Lower leg skin (tissue), 4 donors: ENCODE results near the gene PLOD3. TPM values are rescaled to one million over a fixed set of nuclear protein-coding genes. Genes with fewer than 3 reads are reported as not detected.

Experiments
- DNase-seq, 2 donors: peaks; one replicate each; pipeline ENCODE4 v3.0.0-alpha.2; 2019; ENCODE audit warnings: low spot score in 2 of 2
- H3K4me3 ChIP-seq: fragments of 200-600 bp; sonication (generic); 2 replicates; pipeline ENCODE4 v1.5.1; 2017; ENCODE audit warnings: mild to moderate bottlenecking, low read depth; ENCODE audit not compliant: poor library complexity, severe bottlenecking
- POLR2A ChIP-seq, 2 donors: fragments of 450-650 bp; IDR thresholded peaks; one replicate each; pipeline ENCODE4 v1.6.1; 2016 to 2017; ENCODE audit warnings: antibody characterized with exemption in 2 of 2, mild to moderate bottlenecking in 1 of 2, moderate library complexity in 1 of 2
- WGBS, 2 donors: methylation state at CpG; one replicate each; pipeline ENCODE4 v1.1.5; 2018; 5-methylcytosine and 5-hydroxymethylcytosine counted together
- intact Hi-C: fragments of 100-400 bp; cut with DNase I; formaldehyde crosslinking; loops from one replicate; pipeline ENCODE4 v1.15.0; 2023; ENCODE audit warnings: low total_unique reads
- total RNA-seq, 4 donors: library from RNA; depleted of rRNA; stranded (reverse); fragments of >200 nt; gene quantifications; one replicate each; pipeline ENCODE4 v1.1.0, GENCODE V29; 2016
- TF ChIP-seq, protein P1 (sequence below), 3 donors: fragments of 450-650 bp; IDR thresholded peaks; one replicate each; pipeline ENCODE4 v1.5.1; 2016; ENCODE audit warnings: antibody characterized with exemption in 3 of 3, mild to moderate bottlenecking in 3 of 3, moderate library complexity in 2 of 3

Gene PLOD3
- total RNA-seq, 4 donors from 2014 or later = 16.4 to 31.9 (median 23.3) TPM

- TF ChIP-seq, protein P1, sequence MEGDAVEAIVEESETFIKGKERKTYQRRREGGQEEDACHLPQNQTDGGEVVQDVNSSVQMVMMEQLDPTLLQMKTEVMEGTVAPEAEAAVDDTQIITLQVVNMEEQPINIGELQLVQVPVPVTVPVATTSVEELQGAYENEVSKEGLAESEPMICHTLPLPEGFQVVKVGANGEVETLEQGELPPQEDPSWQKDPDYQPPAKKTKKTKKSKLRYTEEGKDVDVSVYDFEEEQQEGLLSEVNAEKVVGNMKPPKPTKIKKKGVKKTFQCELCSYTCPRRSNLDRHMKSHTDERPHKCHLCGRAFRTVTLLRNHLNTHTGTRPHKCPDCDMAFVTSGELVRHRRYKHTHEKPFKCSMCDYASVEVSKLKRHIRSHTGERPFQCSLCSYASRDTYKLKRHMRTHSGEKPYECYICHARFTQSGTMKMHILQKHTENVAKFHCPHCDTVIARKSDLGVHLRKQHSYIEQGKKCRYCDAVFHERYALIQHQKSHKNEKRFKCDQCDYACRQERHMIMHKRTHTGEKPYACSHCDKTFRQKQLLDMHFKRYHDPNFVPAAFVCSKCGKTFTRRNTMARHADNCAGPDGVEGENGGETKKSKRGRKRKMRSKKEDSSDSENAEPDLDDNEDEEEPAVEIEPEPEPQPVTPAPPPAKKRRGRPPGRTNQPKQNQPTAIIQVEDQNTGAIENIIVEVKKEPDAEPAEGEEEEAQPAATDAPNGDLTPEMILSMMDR (IDR thresholded peaks at IDR 0.05) = no peak
- TF ChIP-seq POLR2A (IDR thresholded peaks at IDR 0.05) = no peak
- intact Hi-C loops = no loop called here
- no peak overlapping the region for H3K4me3 ChIP-seq
- no peak for DNase-seq
- 75 to 76% methylated on average over 7 of the region's 7 CpGs for WGBS, 2 donors
Measured at GRCh38 chr7:101231644-101232043, 14.3 kb upstream of the PLOD3 start.

GRCh38 chr7:101226721-101227120 is 9.3 kb upstream of the PLOD3 start:
- no peak overlapping the region for H3K4me3 ChIP-seq
- no peak for DNase-seq
- WGBS, 2 donors = 74 to 86% methylated on average over 9 of the region's 9 CpGs
- TF ChIP-seq, protein P1 (IDR thresholded peaks at IDR 0.05) = no peak
- no peak for TF ChIP-seq POLR2A (IDR thresholded peaks at IDR 0.05)
- intact Hi-C loops = no loop called here

DNA sequence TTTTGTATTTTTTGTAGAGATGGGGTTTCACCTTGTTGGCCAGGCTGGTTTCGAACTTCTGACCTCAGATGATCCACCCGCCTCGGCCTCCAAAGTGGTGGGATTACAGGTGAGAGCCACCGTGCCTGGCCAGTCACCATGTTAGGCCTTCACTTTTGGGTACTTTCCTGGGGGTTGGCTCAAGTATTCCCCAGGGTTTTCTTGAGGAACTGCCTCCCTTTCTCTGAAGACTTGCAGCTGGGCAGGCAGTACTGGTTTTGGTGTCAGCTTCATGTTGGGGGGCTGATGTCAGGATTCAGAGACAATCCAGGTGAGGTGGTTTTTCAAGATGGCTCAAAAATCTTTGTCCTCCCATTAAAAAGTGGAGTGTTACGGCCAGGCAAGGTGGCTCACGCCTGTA is 8.3 kb upstream of the PLOD3 start:
- H3K4me3 ChIP-seq = no peak overlapping the region
- WGBS, 2 donors = 93 to 94% methylated on average over 6 of the region's 6 CpGs
- no peak for DNase-seq
- intact Hi-C loops = no loop called here
- TF ChIP-seq POLR2A (IDR thresholded peaks at IDR 0.05) = no peak
- TF ChIP-seq, protein P1 (IDR thresholded peaks at IDR 0.05) = no peak

GRCh38 chr7:101223528-101223927 is 6.1 kb upstream of the PLOD3 start:
- TF ChIP-seq, protein P1 (IDR thresholded peaks at IDR 0.05) = no peak
- no peak for TF ChIP-seq POLR2A (IDR thresholded peaks at IDR 0.05)
- WGBS, 2 donors = 92 to 95% methylated on average over 15 of the region's 15 CpGs

DNA sequence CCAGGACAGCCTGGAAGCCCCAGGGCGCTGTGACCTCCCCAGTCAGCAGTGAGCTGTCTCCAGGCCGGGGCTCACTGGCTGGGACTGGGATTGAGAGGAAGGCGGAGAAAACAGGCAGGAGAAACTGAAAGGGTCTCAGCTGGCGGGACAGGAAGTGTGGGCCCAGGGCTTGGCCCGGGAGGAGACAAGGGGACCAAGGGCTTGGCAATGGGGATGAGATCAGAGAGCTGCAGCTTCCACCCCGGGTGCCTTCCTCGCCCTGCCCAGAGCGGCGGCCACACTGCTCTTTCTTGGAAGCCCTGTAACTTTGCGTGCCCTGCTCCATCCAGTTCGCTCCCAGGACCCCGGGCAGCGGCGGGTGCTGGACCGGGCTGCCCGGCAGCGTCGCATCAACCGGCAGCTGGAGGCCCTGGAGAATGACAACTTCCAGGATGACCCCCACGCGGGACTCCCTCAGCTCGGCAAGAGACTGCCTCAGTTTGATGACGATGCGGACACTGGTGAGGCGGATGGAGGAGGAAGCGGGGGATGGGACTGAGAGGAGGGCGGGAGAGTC is 5.0 kb upstream of the PLOD3 start:
- no peak overlapping the region for H3K4me3 ChIP-seq
- intact Hi-C loops = no loop called here
- no peak for TF ChIP-seq POLR2A (IDR thresholded peaks at IDR 0.05)
- TF ChIP-seq, protein P1 (IDR thresholded peaks at IDR 0.05) = no peak
- DNase-seq = no peak
- 92% methylated on average over 27 of the region's 27 CpGs for WGBS, 2 donors

More at GRCh38 chr7:101223528-101223927, 6.1 kb upstream of the PLOD3 start:
- H3K4me3 ChIP-seq = no peak overlapping the region
- intact Hi-C loops = no loop called here
- no peak for DNase-seq

- intact Hi-C loops = no loop called here
Measured at GRCh38 chr7:101220295-101220694, 2.9 kb upstream of the PLOD3 start.

More at GRCh38 chr7:101220295-101220694, 2.9 kb upstream of the PLOD3 start:
- H3K4me3 ChIP-seq = no peak overlapping the region
- 87 to 88% methylated on average over 5 of the region's 5 CpGs for WGBS, 2 donors
- no peak for DNase-seq
- TF ChIP-seq, protein P1 (IDR thresholded peaks at IDR 0.05) = no peak
- no peak for TF ChIP-seq POLR2A (IDR thresholded peaks at IDR 0.05)
